NCI-H748 (cell line): ENCODE results near the gene OPRL1.
A peak's percentile ranks its signal among the peaks of the same experiment; 100 is the strongest.

Source experiments
- DNase-seq: peaks from one replicate; lab custom pipeline; 2025; ENCODE audit not compliant: unreplicated experiment; lab: John Stamatoyannopoulos, UW

The OPRL1 gene

GRCh38 chr20:64101731-64102621 lies 22.1 kb downstream of the OPRL1 start:
- peak; percentile 59 for DNase-seq

GRCh38 chr20:64102647-64103354 lies 22.9 kb downstream of the OPRL1 start:
- peak; percentile 84 for DNase-seq

GRCh38 chr20:64103871-64104666 lies 24.2 kb downstream of the OPRL1 start:
- no peak for DNase-seq

GRCh38 chr20:64104667-64105451 lies 25.0 kb downstream of the OPRL1 start:
- no peak for DNase-seq

GRCh38 chr20:64105846-64106434 lies 26.1 kb downstream of the OPRL1 start:
- DNase-seq, result no peak

GRCh38 chr20:64106435-64106961 lies 26.6 kb downstream of the OPRL1 start:
- DNase-seq, result no peak

GRCh38 chr20:64106981-64107735 lies 27.3 kb downstream of the OPRL1 start, which contains the start of gene NPBWR2:
NPBWR2 (minus strand) TSS chr20:64107565; CDS start chr20:64106831, 734 bp downstream.
- no peak for DNase-seq

- DNase-seq, result no peak
Observed at GRCh38 chr20:64107736-64108457, 28.0 kb downstream of the OPRL1 start.

- no peak for DNase-seq
Observed at GRCh38 chr20:64108731-64109681, 29.1 kb downstream of the OPRL1 start.

- no peak for DNase-seq
Observed at GRCh38 chr20:64109831-64110391, 30.0 kb downstream of the OPRL1 start.

- DNase-seq, result no peak
Observed at GRCh38 chr20:64110411-64111068, 30.7 kb downstream of the OPRL1 start.

- no peak for DNase-seq
Observed at GRCh38 chr20:64111841-64112641, 32.2 kb downstream of the OPRL1 start.

GRCh38 chr20:64112691-64113443 lies 33.0 kb downstream of the OPRL1 start:
- DNase-seq, result no peak

- no peak for DNase-seq
Observed at GRCh38 chr20:64113444-64113775, 33.5 kb downstream of the OPRL1 start.

- DNase-seq, result no peak
Observed at GRCh38 chr20:64113796-64114355, 34.0 kb downstream of the OPRL1 start.
